IPS-20b (cell line): ENCODE data around the gene ATR.

ENCODE experiments used
- H3K27ac ChIP-seq: one replicate; pipeline ENCODE4 v1.5.1; 2013; ENCODE audit warnings: low read length
- H3K27me3 ChIP-seq: 2 replicates; pipeline ENCODE4 v1.6.1; 2013; ENCODE audit warnings: mild to moderate bottlenecking, low read length, inconsistent platforms; ENCODE audit not compliant: insufficient read depth
- H3K36me3 ChIP-seq: 2 replicates; pipeline ENCODE4 v1.6.1; 2013; ENCODE audit warnings: low read depth, mild to moderate bottlenecking, inconsistent platforms, low read length, moderate library complexity; ENCODE audit not compliant: insufficient read depth
- H3K4me1 ChIP-seq: 2 replicates; pipeline ENCODE4 v1.6.1; 2013; ENCODE audit warnings: mild to moderate bottlenecking, control low read depth, inconsistent platforms, low read length, moderate library complexity; ENCODE audit not compliant: insufficient read depth
- H3K4me3 ChIP-seq: 2 replicates; pipeline ENCODE4 v1.5.1; 2013; ENCODE audit warnings: mild to moderate bottlenecking, low read length, inconsistent platforms
- H3K9ac ChIP-seq: 2 replicates; pipeline ENCODE4 v1.6.1; 2013; ENCODE audit warnings: low read depth, mild to moderate bottlenecking, inconsistent platforms, low read length, moderate library complexity
- H3K9me3 ChIP-seq: 2 replicates; pipeline ENCODE4 v1.6.1; 2013; ENCODE audit warnings: mild to moderate bottlenecking, low read depth, low read length, inconsistent platforms; ENCODE audit not compliant: insufficient read depth

The ATR gene

DNA sequence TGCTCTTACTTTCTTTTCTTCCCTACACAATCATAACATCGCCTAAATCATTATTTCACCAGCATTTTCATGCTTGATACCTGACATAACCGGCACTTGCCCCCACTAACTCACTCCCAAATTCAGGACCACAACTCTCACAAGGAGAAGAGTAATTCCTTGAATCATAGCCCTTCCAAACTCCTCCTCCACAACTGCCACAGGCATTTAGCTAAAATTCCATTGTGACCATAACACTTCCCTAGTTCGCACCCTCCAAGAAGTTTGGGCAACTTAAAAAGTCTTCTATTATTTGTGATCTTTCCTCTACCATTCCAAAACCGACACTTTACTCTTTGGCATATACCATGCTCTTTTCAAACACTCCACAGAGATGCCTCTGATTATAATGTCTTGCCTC, 71.3 kb downstream of the ATR start:
- no peaks in the 10 kb centered on the region for H3K27me3 ChIP-seq
- H3K4me1 ChIP-seq, result no peaks in the 10 kb centered on the region
- H3K9ac ChIP-seq, result no peak overlapping the region
- H3K36me3 ChIP-seq, result peaks cover 15% of the 10 kb centered on the region
- H3K4me3 ChIP-seq, result no peak overlapping the region
- no peak overlapping the region for H3K27ac ChIP-seq
- no peaks in the 10 kb centered on the region for H3K9me3 ChIP-seq

DNA sequence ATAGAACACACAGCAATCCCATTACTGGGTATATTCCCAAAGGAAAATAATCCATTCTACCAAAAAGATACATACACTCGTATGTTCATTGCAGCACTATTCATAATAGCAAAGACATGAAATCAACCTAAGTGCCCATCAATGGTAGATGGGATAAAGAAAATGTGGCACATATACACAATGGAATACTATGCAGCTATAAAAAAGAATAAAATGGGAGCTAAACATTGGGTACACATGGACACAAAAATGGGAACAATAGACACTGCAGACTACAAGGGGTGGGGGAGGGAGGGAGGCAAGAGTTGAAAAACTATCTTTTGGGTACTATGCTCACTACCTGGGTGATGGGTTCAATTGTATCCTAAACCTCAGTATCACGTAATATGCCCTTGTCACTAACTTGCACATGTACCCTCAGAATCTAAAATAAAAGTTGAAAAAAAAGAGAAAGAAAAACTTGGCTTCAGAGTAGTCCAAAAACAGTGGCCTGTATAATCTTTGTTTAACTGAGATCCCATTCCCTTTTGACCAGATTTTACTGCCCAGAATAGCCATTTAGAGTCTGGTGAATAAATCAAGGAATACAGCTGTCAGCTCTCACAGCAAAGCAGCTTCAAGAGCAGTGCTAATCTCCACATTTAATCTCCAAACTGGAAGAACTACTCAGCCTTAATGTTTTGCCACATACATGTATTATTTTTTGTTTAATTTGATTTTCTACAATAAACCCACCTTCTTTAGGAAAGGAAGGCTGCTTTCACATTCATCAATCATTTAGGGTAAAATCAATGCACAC, 76.1 kb downstream of the ATR start:
- Histone ChIP-seq H3K27me3 (no peaks in the 10 kb centered on the region), H3K27ac (no peak overlapping the region), H3K9ac (no peak overlapping the region), H3K36me3 (peaks cover 24% of the 10 kb centered on the region), H3K9me3 (no peaks in the 10 kb centered on the region), H3K4me1 (no peaks in the 10 kb centered on the region), H3K4me3 (no peak overlapping the region)

DNA sequence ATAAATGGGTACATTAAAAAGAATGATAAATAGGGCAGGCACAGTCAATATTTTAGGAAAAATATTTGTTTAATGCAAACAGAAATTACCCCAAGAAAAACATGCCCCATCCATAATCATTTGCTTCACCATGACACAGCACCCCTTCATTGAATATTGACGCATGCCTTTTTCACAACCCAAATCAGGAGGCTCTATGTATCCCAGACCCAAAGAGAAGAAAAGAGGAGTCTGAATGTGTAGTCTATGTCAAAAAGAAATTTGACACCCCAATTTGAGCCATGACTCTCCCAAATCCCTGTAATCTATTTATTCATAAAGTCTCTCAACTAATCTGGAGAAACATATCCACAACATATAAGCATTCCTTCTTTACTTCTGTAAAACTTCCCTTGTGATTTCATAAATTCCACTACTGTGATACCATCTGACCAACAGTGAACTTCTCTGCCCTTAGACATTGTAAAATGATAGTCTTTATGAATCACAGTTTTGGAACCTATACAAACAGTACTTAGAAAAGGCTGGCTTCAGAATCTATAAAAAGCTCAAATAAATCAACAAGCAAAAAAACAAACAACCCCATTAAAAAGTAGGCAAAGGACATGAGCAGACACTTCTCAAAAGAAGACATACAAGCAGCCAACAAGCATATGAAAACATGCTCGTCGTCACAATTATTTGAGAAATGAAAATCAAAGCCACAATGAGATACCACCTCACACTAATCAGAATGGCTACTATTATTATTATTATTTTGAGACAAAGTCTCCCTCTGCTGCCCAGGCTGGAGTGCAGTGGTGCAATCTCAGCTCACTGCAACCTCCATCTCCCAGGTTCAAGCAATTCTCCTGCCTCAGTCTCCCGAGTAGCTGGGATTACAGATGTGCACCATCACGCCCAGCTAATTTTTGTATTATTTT, 77.3 kb downstream of the ATR start:
- no peaks in the 10 kb centered on the region for H3K4me1 ChIP-seq
- no peak overlapping the region for H3K9ac ChIP-seq
- H3K36me3 ChIP-seq, result peaks cover 32% of the 10 kb centered on the region
- H3K27ac ChIP-seq, result no peak overlapping the region
- no peaks in the 10 kb centered on the region for H3K9me3 ChIP-seq
- H3K27me3 ChIP-seq, result no peaks in the 10 kb centered on the region
- no peak overlapping the region for H3K4me3 ChIP-seq

DNA sequence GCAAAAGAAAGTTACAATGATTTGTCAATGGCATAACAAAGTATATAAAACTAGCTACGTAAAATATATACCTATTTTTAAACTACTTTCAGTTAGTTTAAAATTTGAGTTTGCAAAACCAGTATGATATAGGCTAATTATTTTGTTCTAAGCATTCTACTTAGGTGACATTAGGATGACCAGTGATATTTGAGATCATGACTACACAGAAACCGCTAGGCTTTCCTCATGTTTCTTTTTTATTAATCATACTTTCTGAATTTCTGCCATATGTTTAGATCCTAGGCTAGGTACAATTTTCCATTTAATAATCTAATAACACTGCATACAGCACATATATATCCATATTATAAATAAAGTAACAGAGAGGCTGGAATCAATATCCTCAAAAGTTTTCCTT, 78.3 kb downstream of the ATR start:
- H3K36me3 ChIP-seq, result peaks cover 36% of the 10 kb centered on the region
- no peaks in the 10 kb centered on the region for H3K27me3 ChIP-seq
- H3K9me3 ChIP-seq, result no peaks in the 10 kb centered on the region
- no peak overlapping the region for H3K27ac ChIP-seq
- H3K9ac ChIP-seq, result no peak overlapping the region
- H3K4me1 ChIP-seq, result no peaks in the 10 kb centered on the region
- H3K4me3 ChIP-seq, result no peak overlapping the region

DNA sequence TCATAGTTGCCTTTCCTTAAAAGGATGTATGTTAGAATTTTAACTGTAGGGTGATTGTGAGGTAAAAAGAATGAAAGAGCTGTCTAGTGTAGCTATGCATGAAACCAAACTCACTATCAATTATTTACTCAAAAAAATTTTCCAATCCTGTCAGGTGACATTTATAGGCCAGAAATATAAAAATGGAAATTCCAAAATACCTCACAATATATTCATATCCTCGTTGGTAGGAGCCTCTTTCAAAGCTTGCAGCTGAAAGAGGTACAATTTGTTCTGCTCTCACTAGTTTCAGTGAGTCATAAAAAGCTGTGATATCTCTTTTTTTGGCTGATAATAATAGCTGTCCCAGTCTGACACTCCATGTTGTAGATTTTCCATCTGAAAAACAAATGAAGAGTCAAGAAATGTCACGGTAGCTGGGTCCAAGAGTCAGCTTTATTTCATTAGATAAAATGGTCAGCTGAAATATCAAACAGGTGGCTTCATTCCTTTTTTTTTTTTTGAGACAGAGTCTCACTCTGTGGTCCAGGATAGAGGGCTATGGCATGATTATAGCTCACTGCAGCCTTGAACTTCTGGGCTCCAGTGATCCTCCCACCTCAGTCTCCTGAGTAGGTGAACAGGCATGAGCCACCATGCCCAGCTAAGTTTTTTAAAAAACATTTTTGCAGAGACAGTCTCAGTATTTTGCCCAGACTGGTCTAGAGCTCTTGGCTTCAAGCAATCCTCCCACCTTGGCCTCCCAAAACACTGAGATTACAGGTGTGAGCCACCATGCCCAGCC, 79.9 kb downstream of the ATR start:
- no peaks in the 10 kb centered on the region for H3K27me3 ChIP-seq
- peaks cover 46% of the 10 kb centered on the region for H3K36me3 ChIP-seq
- H3K4me1 ChIP-seq, result no peaks in the 10 kb centered on the region

DNA sequence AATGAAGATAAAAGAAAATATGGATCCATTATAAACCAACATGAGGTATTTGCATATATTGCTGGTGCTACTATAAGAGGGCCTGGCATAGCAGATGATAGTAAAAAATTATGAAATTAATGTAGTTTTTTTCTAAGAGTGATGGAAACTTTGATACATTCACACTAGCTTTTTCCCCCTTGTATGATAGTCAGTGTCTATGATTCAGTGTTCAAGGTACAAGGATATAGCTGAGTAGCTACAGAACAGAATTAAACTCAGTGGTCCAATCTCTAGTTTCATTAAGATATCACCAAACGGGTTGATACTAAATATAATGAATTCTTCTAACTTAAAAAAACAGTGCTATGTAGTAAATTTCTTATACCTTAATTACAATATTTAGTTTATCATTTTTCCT, 80.8 kb downstream of the ATR start:
- H3K4me3 ChIP-seq, result no peak overlapping the region
- no peaks in the 10 kb centered on the region for H3K27me3 ChIP-seq
- H3K9ac ChIP-seq, result no peak overlapping the region
- no peaks in the 10 kb centered on the region for H3K4me1 ChIP-seq
- H3K9me3 ChIP-seq, result no peaks in the 10 kb centered on the region
- H3K36me3 ChIP-seq, result peaks cover 50% of the 10 kb centered on the region
- no peak overlapping the region for H3K27ac ChIP-seq

More for the DNA sequence above, 79.9 kb downstream of the ATR start:
- Histone ChIP-seq H3K4me3 (no peak overlapping the region), H3K9ac (no peak overlapping the region), H3K27ac (no peak overlapping the region), H3K9me3 (no peaks in the 10 kb centered on the region)

DNA sequence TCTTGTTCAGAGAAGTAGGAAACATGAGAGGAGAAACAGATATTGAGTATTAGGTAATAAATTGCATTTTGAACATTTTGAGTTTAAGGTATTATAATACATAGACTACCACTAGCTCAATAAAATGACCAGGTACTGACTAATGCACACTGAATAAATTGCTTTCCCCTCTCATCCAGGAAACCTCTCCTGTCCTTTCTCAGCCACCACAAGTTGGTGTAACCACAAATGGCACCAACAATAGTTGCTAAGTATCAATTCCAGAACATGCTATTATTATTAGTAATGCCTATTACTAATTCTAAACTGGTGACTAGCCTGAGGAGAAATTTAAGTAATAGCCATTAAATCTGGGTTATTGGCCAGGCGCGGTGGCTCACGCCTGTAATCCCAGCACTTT, 83.4 kb downstream of the ATR start:
- Histone ChIP-seq H3K4me1 (no peaks in the 10 kb centered on the region), H3K27ac (no peak overlapping the region), H3K4me3 (no peak overlapping the region), H3K27me3 (no peaks in the 10 kb centered on the region), H3K9me3 (no peaks in the 10 kb centered on the region), H3K9ac (no peak overlapping the region), H3K36me3 (peaks cover 66% of the 10 kb centered on the region)

DNA sequence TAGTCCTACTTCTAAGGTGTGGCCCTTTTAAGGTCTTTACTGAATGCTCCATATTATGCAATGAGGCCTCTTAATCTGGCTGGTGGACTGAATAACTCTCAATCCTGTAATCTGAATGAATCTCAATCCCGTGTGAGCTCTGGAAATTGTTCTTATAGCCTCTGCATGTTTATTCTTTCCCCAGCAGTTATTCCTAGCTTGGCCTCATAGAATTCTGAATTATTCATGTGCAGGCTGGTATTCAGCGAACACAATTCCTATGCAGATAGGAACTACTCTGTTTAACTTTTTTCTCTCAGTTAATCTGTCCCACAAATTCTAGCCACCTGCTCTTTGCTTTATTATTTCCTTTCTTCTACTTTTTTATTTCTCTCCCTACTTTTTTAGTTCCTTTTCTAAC, 86.3 kb downstream of the ATR start:
- H3K9ac ChIP-seq, result no peak overlapping the region
- no peak overlapping the region for H3K27ac ChIP-seq
- H3K27me3 ChIP-seq, result no peaks in the 10 kb centered on the region

DNA sequence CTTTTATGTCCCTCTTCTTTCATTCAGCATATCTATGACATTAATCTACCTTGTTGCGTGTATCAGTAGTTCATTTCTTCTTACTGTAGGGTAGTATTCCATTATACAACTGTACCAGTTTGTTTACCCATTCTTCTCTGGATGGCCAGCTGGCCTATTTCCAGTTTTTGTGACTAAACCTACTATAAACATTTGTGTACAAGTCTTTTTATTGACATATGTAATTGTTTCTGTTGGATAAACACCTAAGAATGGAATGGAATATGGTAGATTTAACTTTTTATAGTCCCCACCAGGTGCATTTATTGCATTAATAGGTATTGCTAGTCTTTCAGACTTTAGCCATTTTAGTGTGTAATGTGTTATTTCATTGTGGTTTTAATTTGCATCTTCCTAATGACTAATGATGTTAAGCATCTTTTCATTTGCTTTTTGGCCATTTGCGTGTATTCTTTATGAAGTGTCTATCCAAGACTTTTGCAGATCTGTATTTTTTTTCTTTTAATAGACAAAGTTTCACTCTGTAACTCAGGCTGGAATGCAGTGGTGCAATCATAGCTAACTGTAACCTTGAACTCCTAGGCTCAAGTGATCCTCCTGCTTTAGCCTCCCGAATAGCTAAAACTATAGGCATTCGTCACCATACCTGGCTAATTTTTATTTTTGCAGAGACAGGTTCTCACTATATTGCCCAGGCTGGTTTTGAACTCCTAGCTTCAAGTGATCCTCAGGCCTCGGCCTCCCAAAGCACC, 88.8 kb downstream of the ATR start:
- Histone ChIP-seq H3K4me3 (no peak overlapping the region), H3K9ac (no peak overlapping the region), H3K4me1 (no peaks in the 10 kb centered on the region), H3K27ac (no peak overlapping the region), H3K36me3 (peaks cover 58% of the 10 kb centered on the region), H3K9me3 (no peaks in the 10 kb centered on the region), H3K27me3 (no peaks in the 10 kb centered on the region)

More for the DNA sequence above, 86.3 kb downstream of the ATR start:
- no peaks in the 10 kb centered on the region for H3K4me1 ChIP-seq
- peaks cover 63% of the 10 kb centered on the region for H3K36me3 ChIP-seq
- no peaks in the 10 kb centered on the region for H3K9me3 ChIP-seq
- no peak overlapping the region for H3K4me3 ChIP-seq

DNA sequence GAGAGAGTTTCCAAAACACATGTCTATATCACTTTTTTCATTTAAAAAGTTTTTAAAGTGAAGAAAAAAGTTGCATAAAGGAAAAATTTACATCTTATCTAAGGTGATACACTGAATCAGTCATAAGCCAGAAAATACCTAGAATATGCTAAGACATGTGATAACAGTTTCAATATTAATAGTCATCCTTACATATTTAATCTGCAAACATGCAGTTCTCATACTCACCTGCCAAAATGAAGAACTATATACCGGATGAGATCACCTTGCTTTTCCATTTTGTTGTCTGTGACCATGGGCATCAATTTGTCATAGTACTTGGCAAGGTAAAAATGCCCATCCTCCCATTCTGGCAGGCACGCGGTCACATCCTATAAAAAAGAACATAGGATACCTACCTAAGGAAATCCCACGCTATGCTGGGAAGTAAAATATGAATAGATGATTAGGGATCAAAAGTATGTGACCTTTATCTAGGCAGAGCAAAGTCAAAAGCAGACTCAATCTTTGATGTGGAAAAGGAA, 93.6 kb downstream of the ATR start:
- peaks cover 25% of the 10 kb centered on the region; the same call in 1 of the 2 replicates for H3K9me3 ChIP-seq
- no peak overlapping the region for H3K9ac ChIP-seq
- H3K36me3 ChIP-seq, result peaks cover 39% of the 10 kb centered on the region
- H3K4me1 ChIP-seq, result no peaks in the 10 kb centered on the region
- no peaks in the 10 kb centered on the region for H3K27me3 ChIP-seq
- H3K4me3 ChIP-seq, result no peak overlapping the region
- H3K27ac ChIP-seq, result no peak overlapping the region

DNA sequence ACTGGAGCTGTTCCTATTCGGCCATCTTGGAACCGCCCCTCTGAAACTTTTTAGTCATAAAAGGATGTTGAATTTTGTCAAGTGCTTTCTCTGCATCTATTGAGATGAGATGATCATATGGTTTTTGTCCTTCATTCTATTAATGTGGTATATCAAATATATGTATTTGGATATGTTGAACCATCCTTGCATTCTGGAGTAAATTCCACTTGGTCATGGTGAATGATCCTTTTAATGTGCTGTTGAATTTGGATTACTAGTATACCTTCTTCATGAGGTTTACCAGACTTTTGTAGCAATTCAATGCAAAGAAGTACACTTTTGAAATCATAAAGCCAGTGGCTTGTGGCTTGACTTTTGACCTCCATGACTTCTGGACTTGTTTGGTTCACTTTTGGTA, 97.3 kb downstream of the ATR start:
- Histone ChIP-seq H3K9me3 (peaks cover 25% of the 10 kb centered on the region; the same call in 1 of the 2 replicates), H3K9ac (no peak overlapping the region), H3K4me1 (no peaks in the 10 kb centered on the region), H3K27me3 (no peaks in the 10 kb centered on the region), H3K36me3 (peaks cover 32% of the 10 kb centered on the region), H3K4me3 (peak overlapping the region; percentile 43; the same call in 1 of the 2 replicates), H3K27ac (no peak overlapping the region)
